SU-DHL-6 (cell line): ENCODE measurements around the gene SLC38A10.

Experiments
- H2AFZ ChIP-seq: fragments of 200-600 bp; sonication (generic); 2 replicates; pipeline ENCODE4 v1.6.1; 2014; ENCODE audit warnings: low read depth, mild to moderate bottlenecking, moderate library complexity, mixed read lengths, antibody characterized with exemption, low read length; ENCODE audit not compliant: severe bottlenecking
- H3F3A ChIP-seq: fragments of 200-600 bp; shearing (Covaris generic); 2 replicates; pipeline ENCODE4 v1.6.0; 2016; ENCODE audit warnings: antibody characterized with exemption, mild to moderate bottlenecking; ENCODE audit not compliant: insufficient read depth
- H3K27ac ChIP-seq: fragments of 200-600 bp; sonication (generic); 2 replicates; pipeline ENCODE4 v1.5.1; 2016; ENCODE audit warnings: low read depth, mild to moderate bottlenecking, low read length, moderate library complexity, mixed read lengths
- H3K27me3 ChIP-seq: fragments of 200-600 bp; sonication (generic), shearing (Covaris generic); 2 replicates; pipeline ENCODE4 v1.6.0; 2014; ENCODE audit warnings: mild to moderate bottlenecking, low read length
- H3K36me3 ChIP-seq: fragments of 200-600 bp; sonication (generic); 2 replicates; pipeline ENCODE4 v1.6.1; 2014; ENCODE audit warnings: mild to moderate bottlenecking, low read length, mixed read lengths
- H3K4me2 ChIP-seq: fragments of 300-600, 200-600 bp; shearing (Covaris generic), sonication (generic); 2 replicates; pipeline ENCODE4 v1.6.0; 2014; ENCODE audit warnings: low read length, low read depth, mild to moderate bottlenecking; ENCODE audit not compliant: poor library complexity, severe bottlenecking
- H3K4me3 ChIP-seq: fragments of 200-600 bp; sonication (generic); 2 replicates; pipeline ENCODE4 v1.5.1; 2014; ENCODE audit warnings: antibody characterized with exemption, low read length, mild to moderate bottlenecking, mixed read lengths; ENCODE audit not compliant: insufficient read depth, poor library complexity, severe bottlenecking
- H3K79me2 ChIP-seq: fragments of 200-600 bp; sonication (generic); 2 replicates; pipeline ENCODE4 v1.6.1; 2014; ENCODE audit warnings: mild to moderate bottlenecking, low read length, moderate library complexity; ENCODE audit not compliant: insufficient read depth
- H3K9ac ChIP-seq: fragments of 200-600 bp; sonication (generic); 2 replicates; pipeline ENCODE4 v1.7.0; 2014; ENCODE audit warnings: mild to moderate bottlenecking, low read length
- H3K9me2 ChIP-seq: fragments of 200-600 bp; sonication (generic); replicated peaks from 2 replicates; pipeline ENCODE4 v1.6.1; 2014; ENCODE audit warnings: low read length; ENCODE audit not compliant: insufficient read depth
- H3K9me3 ChIP-seq: fragments of 200-600 bp; sonication (generic); 2 replicates; pipeline ENCODE4 v1.6.1; 2014; ENCODE audit warnings: low read length, mixed read lengths; ENCODE audit not compliant: insufficient read depth
- H4K20me1 ChIP-seq: fragments of 200-600 bp; sonication (generic); 2 replicates; pipeline ENCODE4 v1.6.1; 2014; ENCODE audit warnings: low read depth, mild to moderate bottlenecking, antibody characterized with exemption, low read length, moderate library complexity, mixed read lengths
- CTCF ChIP-seq: fragments of 200-600 bp; sonication (generic); IDR thresholded peaks from one replicate; pipeline ENCODE4 v1.5.1; 2017; ENCODE audit warnings: antibody characterized with exemption, mild to moderate bottlenecking, low read length, moderate library complexity; ENCODE audit not compliant: insufficient read depth, poor library complexity, severe bottlenecking
- EZH2phosphoT487 ChIP-seq: fragments of 200-600 bp; sonication (generic), shearing (Covaris generic); conservative IDR thresholded peaks from 2 replicates; pipeline ENCODE4 v1.6.1; 2018; ENCODE audit warnings: mild to moderate bottlenecking, antibody characterized with exemption, low read length, moderate library complexity, mixed read lengths

The SLC38A10 gene

GRCh38 chr17:81312624-81313325 lies 17.7 kb upstream of the SLC38A10 start:
- no peak for TF ChIP-seq EZH2phosphoT487
- Histone ChIP-seq H3K79me2 (no peaks in the 10 kb centered on the region), H3K36me3 (no peaks in the 10 kb centered on the region), H3K9me3 (no peaks in the 10 kb centered on the region), H3F3A (no peaks in the 10 kb centered on the region), H3K9ac (no peak overlapping the region), H3K27me3 (no peaks in the 10 kb centered on the region), H3K27ac (no peak overlapping the region), H4K20me1 (no peaks in the 10 kb centered on the region), H3K4me3 (no peak overlapping the region), H2AFZ (no peak overlapping the region), H3K9me2 (no peaks in the 10 kb centered on the region), H3K4me2 (no peak overlapping the region)

GRCh38 chr17:81311946-81312345 lies 16.8 kb upstream of the SLC38A10 start:
- Histone ChIP-seq H3K4me3 (no peak overlapping the region), H3K27me3 (no peaks in the 10 kb centered on the region), H3K9me2 (no peaks in the 10 kb centered on the region), H3K36me3 (no peaks in the 10 kb centered on the region), H3F3A (no peaks in the 10 kb centered on the region), H3K79me2 (no peaks in the 10 kb centered on the region), H3K27ac (no peak overlapping the region), H3K4me2 (no peak overlapping the region), H4K20me1 (no peaks in the 10 kb centered on the region), H3K9ac (no peak overlapping the region), H3K9me3 (no peaks in the 10 kb centered on the region), H2AFZ (no peak overlapping the region)
- TF ChIP-seq CTCF (no peak), EZH2phosphoT487 (no peak)

GRCh38 chr17:81310949-81311550 lies 15.9 kb upstream of the SLC38A10 start:
- no peak overlapping the region for H3K4me2 ChIP-seq

More at GRCh38 chr17:81310949-81311550, 15.9 kb upstream of the SLC38A10 start:
- Histone ChIP-seq H3K27me3 (no peaks in the 10 kb centered on the region), H3K9me3 (no peaks in the 10 kb centered on the region), H3K9me2 (no peaks in the 10 kb centered on the region), H3K4me3 (no peak overlapping the region), H3K9ac (no peak overlapping the region), H4K20me1 (no peaks in the 10 kb centered on the region), H3K27ac (no peak overlapping the region), H3K79me2 (no peaks in the 10 kb centered on the region), H3K36me3 (no peaks in the 10 kb centered on the region), H2AFZ (no peak overlapping the region), H3F3A (no peaks in the 10 kb centered on the region)
- TF ChIP-seq CTCF, result no peak
- no peak for TF ChIP-seq EZH2phosphoT487
